ENCODE results near the gene CD83. TPM values are rescaled to one million over a fixed set of nuclear protein-coding genes. Genes with fewer than 3 reads are reported as not detected.

The CD83 gene
- total RNA-seq = 0.64 and 4.6 TPM in 2 replicates

GRCh38 chr6:14117158-14118090 is at the start of gene CD83:
TSS of gene CD83 (plus strand) at chr6:14117772. CDS start at chr6:14117812, 40 bp downstream.

Other genes with a start within 250 kb of the CD83 start
- 1.4 TPM in 1 of 2 replicates, not detected in the other for gene RNF182, start 192.8 kb upstream of the CD83 start, total RNA-seq

All from tracheal epithelial cell (primary cell).